Retina (tissue), 1 donor: ENCODE data around the gene TRMU.
"Not testable (repeated sequence)": the region's sequence is repeated elsewhere in the genome, so short reads cannot be mapped to it uniquely, and the experiment has no call there.

Experiments
- DNase-seq: peaks from one replicate; pipeline ENCODE4 v3.0.0-alpha.2; 2016

The TRMU gene

DNA sequence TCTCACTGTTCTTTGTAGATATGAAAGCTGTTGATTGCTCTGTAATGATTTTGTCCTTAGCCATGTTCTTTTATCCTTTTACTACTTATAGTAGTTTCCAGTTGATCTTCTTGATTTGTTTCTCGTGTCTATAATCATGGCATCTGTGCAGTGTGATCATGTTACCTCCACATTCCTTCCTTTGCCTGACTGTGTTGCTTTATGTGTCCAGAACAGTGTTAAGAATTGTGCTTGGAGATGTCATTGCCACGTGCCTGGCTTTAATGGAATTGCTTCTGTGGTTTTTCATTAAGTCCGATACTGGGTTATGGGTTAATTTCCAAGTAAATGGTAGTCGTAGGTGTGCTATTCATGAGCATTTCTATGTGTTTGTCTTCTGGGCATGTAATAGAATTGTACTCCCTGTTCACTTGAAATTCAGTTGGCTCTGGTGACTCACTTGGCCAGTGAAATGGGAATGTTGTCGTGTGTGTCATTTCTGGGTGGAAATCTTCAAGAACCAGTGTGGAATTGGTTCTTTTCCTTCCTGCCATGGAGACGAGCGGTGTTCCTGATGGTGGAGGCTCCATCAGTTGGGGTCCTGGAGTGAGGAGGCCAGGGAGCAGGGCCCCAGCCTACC, 32.1 kb upstream of the TRMU start:
- no peak for DNase-seq

DNA sequence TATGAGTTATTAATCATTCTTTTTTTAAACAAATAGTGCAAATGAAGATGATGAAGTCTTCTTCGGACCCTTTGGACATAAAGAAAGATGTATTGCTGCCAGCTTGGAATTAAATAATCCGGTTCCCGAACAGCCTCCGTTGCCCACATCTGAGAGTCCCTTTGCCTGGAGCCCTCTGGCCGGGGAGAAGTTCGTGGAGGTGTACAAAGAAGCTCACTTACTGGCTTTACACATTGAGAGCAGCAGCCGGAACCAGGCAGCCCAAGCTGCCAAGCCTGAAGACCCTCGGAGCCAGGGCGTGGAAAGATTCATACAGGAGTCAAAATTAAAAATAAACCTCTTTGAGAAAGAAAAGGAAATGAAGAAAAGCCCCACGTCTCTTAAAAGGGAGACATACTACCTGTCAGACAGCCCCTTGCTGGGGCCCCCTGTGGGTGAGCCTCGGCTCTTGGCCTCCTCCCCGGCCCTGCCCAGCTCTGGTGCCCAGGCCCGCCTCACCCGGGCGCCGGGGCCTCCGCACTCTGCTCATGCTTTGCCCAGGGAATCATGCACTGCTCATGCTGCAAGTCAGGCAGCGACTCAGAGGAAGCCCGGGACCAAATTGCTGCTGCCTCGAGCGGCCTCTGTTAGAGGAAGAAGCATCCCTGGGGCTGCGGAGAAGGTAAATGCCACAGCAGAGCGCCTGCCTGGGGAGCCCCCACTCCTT, 27.1 kb upstream of the TRMU start:
- no peak for DNase-seq

DNA sequence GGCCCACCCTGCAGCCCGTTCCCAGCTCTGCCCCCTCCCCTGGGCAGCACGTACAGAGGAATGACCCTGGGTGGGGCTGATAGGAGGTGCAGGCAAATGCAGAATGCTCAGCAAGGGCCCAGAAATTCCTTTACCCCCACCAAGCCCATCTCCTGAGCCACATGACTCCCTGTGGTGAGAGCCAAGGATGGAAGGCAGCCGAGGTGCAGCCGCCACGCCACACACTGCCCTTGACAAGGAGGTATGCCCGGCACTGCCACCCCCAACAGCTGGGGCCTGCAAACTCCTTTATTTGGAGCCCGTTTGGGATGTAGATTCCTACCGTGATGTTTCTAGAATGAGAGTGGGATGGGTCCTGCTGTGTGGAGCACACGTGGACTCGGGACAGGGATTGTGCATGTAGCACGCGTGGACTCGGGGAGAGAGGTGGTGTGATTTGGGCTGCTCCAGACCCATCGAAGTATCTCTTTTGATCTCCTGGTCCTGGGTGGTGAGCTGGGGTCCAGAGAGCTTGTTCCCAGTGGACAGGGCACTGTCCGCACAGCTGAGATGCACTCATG, 25.9 kb upstream of the TRMU start:
- DNase-seq = no peak

DNA sequence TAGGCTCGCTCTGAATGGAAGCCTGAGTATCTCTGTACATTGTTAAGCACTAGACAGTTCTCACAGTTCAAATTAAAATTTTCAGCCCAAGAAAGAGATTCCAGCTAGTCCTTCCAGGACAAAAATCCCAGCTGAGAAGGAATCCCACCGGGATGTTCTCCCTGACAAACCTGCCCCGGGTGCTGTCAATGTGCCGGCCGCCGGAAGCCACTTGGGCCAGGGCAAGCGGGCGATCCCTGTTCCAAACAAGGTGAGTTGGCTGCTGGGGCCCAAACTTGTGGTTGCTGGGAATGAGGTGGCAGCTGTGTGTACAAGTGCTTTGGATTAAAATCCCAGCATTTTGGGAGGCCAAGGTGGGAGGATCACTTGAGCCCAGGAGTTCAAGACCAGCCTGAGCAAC, 23.5 kb upstream of the TRMU start:
- DNase-seq = no peak

DNA sequence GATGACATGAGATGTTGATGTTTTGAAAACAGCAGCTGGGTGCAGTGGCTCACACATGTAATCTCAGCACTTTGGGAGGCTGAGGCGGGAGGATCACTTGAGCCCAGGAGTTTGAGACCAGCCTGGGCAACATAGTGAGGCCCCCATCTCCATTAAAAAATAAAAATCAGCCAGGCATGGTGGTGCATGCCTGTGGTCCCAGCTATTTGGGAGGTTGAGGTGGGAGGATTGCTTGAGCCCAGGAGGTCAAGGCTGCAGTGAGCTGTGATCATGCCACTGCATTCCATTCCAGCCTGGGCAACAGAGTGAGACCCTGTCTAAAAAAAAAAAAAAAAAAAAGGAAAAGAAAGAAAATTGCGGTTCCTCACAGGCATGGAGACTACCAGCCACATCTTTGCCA, 22.7 kb upstream of the TRMU start:
- not testable (repeated sequence) for DNase-seq

DNA sequence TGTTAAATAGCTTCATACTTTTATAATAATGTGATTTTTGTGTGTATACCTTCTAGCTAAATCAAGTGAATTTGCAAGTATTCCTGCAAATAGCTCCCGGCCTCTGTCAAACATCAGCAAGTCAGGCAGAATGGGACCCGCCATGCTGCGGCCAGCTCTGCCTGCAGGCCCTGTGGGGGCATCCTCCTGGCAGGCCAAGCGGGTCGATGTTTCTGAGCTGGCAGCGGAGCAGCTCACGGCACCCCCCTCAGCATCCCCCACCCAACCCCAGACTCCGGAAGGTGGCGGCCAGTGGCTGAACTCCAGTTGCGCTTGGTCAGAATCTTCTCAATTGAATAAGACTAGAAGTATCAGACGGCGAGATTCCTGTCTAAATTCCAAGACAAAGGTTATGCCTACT, 19.5 kb upstream of the TRMU start:
- DNase-seq = no peak

DNA sequence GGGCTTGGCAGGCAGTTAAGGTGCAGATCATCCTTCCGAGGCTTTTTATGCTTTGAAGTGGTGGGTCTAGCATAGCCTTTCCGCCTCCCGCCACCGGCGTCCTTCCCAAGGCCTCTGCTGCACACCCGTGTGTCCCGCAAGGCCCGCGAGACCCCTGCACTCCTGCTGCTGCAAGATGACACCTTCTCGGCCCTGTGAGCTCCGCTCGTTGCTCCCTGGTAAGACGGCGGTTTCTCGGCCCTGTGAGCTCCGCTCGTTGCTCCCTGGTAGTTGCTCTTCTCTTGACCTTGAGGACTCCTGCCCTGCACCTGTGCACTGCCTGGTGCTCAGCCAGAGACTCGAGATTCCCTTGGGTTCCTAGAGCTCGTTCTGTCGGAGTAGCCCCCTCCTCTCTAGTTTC, 17.9 kb upstream of the TRMU start:
- no peak for DNase-seq

DNA sequence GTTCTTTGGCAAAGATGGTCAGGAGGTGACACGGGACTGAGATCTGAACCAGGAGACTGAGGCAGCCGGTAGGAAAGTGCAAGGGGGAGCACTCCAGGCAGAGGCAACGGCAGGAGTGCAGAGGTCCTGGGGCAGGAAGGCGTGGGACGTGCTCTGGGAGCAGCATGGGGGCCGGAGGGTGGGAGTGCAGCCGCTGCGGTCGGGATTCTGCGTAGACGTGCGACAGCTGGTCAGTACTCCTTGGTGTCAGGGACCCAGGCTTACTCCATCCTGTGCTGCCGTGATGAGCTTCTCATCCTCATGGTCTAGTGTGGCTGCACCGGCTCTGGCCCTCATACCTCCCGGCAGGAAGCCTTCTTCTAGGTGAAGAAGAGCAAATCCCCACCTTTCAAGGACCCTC, 16.9 kb upstream of the TRMU start:
- DNase-seq = no peak

DNA sequence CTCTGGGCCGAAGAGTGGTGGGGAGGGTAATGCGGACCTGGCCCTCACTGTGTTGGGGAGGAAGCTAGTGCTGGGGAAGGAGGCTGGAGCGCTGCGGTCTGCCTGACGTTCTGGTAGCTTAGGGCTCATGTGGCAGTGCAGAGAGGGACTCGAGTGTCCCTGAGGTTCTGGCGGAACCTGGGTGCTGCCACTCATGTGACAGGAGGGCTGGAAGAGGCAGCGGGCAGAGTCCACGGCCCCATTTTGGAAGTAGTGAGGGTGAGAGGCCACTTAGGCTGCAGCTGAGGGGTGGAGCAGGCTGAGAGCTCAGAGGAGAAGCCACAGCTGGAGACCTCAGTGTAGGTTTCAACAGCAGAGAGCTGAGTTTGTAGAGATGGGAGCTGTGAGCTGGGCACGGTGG, 16.2 kb upstream of the TRMU start:
- no peak for DNase-seq

DNA sequence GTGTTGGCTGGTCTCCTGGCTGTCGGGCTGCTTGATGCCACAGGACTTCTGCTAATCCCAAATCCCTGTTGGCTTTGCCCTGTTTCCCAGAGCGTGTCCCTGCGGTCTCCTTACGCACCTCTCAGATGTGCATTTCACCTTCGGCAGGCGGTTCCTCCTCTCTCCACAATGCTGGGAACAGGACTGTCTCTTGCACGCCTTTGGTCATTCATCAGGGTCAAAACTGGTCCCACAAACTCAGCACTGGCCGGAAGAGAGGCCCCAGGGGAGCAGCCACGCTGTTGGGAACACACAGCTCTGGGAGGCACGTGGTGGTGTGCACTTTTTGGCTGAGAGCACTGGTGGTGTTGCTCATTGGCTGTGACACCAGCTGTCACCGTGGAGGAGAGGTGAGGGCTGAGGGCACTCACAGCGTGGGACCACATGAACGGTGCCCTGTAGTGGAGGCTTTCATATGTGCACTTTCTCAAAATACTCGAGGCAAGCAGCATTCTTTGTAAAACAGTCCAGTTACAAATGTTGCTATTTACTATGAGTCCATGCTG, 15.3 kb upstream of the TRMU start:
- no peak for DNase-seq

DNA sequence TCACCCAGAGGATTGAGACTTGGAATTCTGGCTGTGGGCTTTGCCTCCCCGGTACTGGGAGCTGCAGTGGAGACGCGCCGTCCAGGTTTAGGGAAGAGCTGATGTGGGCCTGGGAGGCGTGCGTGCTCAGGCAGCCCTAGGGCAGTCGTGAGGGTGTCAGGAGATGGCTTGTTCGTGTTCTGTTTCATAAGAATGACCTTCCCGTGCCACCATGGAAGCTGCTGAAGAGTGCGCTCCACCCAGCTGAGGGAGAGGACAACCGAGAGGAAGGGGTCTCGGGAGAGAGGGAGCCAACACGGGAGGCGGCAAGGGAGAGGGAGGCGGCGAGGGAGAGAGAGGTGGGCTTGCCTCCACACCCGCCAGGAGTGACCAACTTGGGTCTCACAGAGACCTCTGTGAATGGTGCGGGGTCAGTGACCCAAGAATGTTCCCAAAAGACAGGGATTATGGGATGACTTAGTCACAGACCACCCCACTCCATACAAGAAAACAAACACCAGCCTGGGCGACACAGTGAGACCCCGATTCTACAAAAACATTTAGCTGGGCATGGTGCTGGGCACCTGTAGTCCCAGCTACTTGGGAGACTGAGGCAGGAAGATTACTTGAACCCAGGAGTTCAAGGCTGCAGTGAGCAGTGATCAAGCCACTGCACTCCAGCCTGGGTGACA, 14.7 kb upstream of the TRMU start:
- DNase-seq = no peak

DNA sequence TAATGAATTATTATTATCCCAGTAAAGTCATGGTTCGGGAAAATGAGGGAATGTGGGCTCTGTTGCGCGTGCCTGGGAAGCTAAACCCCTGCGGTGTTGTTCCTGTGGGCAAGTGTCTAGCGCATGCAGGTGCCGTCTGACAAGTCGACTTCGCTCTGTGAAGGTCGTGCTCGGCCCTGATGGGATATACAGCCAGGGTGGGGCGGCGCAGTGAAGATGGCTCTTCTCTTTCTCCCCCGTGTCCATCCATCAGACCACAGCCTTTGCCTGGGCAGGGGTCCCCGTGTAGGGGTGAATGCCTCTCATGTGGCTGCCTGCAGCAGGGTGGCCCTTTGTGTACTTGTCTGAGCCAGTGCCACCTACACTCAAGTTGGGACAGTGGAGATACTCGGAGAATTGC, 12.8 kb upstream of the TRMU start:
- no peak for DNase-seq

DNA sequence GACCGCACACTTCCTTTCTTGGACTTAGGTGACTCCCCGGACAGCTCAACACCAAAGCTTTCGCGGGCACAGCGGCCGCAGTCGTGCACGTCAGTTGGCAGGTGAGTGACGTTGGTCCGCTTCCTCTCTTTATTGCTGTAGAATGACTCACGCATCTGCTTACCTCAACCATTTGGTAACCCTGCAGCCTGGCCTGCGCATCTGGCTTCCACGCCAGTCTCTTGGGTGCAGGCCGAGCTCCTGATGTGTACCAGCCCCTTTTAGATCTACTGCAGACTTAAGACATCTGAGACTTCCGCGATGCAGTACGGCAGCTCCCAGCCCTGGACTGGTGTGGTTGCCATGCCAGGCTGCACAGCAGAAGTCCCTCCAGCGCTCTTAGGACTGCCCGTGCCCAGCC, 12.4 kb upstream of the TRMU start:
- DNase-seq = no peak

DNA sequence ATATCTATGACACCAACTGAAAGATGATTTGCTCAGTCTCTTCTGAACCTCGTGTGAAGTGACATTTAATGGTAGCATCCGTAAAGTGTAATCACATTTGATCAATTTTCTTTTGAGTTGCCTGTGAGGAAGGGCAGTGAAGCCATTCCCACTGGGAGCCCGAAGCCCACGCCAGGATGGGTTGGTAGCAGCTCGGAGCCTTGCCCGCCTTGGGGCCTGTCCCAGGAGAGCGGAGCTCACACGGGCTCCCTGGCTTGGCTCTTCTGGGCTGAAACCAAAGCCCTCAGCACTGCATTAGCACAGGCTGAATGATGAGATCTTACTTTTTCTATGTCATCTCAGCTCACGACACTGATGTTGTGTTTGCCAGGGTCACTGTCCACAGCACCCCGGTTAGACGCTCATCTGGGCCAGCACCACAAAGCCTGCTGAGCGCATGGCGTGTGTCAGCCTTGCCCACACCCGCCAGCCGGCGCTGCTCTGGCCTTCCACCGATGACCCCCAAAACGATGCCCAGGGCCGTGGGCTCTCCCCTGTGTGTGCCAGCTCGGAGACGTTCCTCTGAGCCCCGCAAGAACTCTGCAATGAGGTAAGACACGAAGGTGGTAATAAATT, 9.3 kb upstream of the TRMU start:
- DNase-seq = no peak

DNA sequence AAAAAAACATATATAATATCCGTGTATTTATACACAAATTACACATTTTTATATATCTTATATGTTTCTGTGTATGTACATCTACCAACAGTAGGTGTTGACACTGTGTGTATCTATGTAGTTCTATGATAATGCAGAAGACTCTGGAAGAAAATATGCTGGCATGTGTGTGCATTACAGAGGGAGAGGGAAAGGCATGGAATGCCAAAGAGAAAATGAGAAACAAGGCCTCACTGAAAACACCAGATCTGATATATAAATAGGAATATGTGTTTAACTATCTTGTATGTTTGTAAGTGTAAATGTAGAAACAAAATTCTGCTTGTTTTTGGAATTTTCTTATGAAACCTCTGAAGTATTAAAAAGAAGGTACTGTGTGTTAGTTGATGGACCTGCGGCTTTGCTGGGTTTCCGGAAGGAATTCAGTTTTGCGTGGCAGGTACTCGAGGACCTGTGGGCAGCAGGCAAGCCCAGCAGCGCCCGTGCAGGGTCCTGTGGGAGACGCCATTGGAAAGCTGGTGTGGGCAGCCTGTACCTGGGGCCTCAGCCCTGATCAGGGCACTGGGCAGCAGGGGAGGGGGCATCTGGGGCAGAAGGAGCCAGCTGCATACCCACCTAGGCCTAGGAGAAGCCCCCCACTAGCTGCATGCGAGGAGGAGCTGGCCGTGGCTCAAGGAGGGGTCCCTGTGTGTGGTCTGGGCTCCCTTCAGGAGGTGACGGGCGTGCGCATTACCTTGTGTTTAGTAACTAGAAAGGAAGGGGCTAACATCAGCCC, 7.6 kb upstream of the TRMU start:
- no peak for DNase-seq

DNA sequence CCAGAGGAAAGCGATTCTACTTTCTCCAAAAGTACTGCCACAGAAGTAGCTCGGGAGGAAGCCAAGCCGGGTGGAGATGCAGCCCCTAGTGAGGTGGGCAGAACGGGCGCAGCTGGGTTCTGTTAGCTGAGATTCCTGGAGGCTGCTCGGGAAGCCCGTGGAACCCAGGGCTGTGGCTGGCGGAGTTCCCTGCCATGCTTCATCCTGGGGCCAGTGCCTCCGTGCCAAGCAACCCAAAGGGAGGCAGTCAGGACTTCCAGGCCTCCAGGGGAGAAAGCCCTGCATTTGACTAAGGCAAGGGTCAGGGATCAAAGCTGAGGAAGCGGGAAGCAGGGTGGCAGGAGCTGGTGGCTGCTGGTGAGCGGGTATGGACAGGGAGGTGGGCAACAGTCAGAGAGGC, 6.7 kb upstream of the TRMU start:
- DNase-seq = no peak

DNA sequence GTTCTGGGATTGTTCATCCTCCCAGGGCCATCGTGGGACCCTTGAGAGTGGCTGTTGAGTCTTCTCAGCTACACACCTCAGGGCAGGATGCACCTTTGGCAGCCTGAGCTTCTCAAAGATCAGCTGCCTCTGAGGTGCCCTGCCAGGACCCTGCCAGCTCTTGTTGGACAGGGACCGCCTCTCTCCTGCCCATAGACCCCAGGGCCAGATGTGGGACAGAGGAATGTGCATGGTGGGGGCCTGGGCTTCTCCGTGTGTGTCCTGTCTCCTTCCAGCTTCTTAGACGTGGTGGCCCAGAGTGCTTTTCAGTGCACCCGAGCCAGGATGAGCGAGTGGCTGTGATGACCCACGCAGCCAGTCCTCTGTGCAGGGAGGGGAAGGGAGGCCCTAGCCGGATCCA, 5.9 kb upstream of the TRMU start:
- no peak for DNase-seq

DNA sequence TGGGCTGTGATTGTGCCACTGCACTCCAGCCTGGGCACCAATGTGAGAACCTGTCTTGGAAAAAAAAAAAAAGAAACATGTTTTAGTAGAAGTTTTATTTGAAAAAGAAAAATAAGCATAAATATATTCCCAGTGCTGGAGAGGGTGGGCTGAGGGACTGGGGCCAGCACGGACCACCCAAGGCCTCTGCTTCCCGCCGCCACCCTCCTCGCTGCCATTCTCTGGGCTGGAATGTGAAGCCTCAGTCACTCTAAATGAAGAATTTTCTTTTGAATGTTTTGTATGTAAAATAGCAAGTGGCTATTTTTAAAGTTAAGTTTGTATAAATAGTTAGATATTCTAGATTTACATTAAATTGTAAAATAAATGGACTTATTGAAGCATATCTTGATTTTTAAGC, 5.1 kb upstream of the TRMU start:
- DNase-seq = no peak

DNA sequence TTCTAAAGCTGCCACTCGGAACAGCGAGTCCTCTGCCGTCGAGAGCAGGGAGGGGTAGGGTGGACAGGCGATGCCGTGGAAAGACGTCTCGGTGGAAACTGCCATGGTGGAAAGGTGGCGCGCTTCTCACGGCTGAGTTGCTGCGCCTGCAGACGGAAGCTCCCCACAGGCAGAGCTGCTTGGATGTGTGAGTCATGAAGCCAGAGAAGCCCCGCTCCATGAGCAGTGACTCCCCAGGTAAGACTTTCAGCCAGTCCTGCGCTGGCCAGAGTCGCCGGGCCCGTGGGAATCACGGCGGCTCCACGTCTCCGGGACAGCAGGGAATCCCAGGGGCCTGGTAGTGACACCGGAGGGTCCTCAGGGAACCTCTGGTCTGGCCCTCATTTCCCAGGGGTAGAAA, 4.0 kb upstream of the TRMU start:
- no peak for DNase-seq

DNA sequence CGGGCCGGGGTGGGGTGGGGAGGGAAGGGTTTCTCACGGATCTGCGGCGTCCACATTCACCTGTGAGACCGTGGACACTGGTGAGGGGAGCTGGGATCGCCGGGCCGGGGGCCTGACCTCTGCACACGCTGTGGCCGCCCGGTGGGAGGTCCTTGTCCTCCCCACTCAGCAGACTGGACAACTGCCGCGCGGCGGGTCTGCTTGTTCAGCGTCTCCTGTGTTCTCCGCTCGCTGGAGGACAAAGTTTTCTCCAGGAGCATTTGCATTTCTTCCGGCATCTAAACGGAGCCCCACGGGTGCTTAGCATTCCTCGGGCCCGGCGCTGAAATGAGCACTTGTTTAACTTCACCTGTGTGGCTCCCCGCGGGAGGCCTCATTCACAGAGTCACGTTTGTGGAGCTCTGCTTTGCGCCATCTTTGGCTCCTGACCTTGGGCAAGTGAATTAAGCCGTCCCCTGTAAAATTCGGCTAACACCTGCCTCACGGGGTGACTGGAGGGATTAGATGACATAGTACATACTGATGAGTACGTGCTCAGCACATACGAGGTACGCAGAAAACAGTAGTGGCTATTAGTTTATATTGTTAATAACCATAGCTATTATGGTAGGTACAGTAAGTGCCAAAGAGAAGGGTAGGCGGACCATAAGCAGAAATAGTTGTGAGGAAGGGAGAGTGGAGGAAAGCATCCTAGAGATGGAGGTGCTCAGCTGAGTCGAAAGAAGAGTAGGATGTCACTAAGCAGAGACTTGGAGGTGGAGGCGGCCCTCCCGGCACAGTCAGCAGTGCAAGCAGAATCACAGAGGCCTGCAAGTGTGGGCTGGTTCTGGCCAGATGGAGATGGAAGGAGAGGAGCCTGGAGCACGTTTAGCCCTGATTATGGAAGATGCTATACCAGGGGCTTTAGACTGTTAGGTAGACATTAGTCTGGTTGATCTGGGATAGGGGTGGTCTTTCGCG, 885 bp downstream of the TRMU start:
- no peak for DNase-seq

DNA sequence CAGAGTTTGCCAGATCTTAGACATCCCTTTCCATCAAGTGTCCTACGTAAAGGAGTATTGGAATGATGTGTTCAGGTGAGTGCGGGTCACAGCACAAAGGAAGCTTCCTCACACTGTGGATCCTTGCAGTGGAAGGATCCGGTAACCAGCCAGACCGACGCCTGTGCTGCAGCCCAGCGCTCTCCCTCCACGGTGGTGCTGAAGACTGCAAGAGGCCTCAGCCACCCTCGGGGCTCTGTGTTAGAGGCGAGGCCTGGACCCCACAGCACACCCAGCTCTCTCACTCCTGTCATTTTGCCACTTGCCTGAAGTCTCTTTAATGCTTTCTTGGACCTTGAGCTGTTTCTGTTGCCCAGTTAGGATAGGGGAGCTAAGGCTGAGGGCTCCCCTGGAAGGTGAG, 2.4 kb downstream of the TRMU start:
- no peak for DNase-seq

DNA sequence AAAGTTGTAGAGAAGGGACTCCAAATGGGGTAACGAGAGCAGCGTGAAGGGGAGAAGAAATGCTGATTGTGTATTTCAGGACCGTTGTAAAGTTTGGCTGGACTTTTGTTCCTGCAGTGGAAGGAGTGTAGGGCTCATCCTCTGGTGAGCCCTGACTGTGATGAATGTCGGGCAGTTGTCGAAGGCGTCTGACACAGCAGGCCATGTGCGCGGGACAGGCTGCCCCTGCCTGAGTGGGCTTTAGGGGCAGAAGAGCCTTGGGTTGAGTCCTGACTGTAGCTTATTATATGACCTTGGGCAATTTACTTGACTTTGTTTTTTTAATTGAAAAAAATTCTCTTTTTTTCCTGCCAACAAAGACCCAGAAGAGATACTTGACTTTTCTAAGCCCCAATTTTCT, 3.1 kb downstream of the TRMU start:
- DNase-seq = no peak
